Smooth muscle cell (in vitro differentiated cells): ENCODE measurements around the gene ADAD1. TPM values are rescaled to one million over a fixed set of nuclear protein-coding genes. Genes with fewer than 3 reads are reported as not detected.

Source experiments
- DNase-seq: peaks from one replicate; lab custom pipeline; 2025; ENCODE audit not compliant: unreplicated experiment; lab: John Stamatoyannopoulos, UW
- H2AFZ ChIP-seq: fragments of 200-600 bp; sonication (generic); 2 replicates; pipeline ENCODE4 v1.6.0; 2016; ENCODE audit warnings: antibody characterized with exemption, low read depth, mild to moderate bottlenecking
- H3F3A ChIP-seq: fragments of 200-600 bp; sonication (generic); 2 replicates; pipeline ENCODE4 v1.6.0; 2017; ENCODE audit warnings: antibody characterized with exemption, low read depth
- H3K27ac ChIP-seq: fragments of 200-600 bp; sonication (generic); 2 replicates; pipeline ENCODE4 v1.5.1; 2016; ENCODE audit warnings: low read depth, mild to moderate bottlenecking
- H3K27me3 ChIP-seq: fragments of 200-600 bp; sonication (generic); 2 replicates; pipeline ENCODE4 v1.6.1; 2016; ENCODE audit warnings: low read depth, mild to moderate bottlenecking
- H3K36me3 ChIP-seq: fragments of 200-600 bp; sonication (generic); 2 replicates; pipeline ENCODE4 v1.5.1; 2016; ENCODE audit warnings: low read depth
- H3K4me1 ChIP-seq: fragments of 200-600 bp; sonication (generic); 2 replicates; pipeline ENCODE4 v1.5.1; 2016; ENCODE audit warnings: low read depth
- H3K4me2 ChIP-seq: fragments of 200-600 bp; sonication (generic); 2 replicates; pipeline ENCODE4 v1.6.0; 2016; ENCODE audit warnings: mild to moderate bottlenecking
- H3K4me3 ChIP-seq: fragments of 200-600 bp; sonication (generic); 2 replicates; pipeline ENCODE4 v1.5.1; 2016; ENCODE audit warnings: mild to moderate bottlenecking
- H3K79me2 ChIP-seq: fragments of 200-600 bp; sonication (generic); 2 replicates; pipeline ENCODE4 v1.6.0; 2016; ENCODE audit warnings: low read depth, mild to moderate bottlenecking
- H3K9ac ChIP-seq: fragments of 200-600 bp; sonication (generic); 2 replicates; pipeline ENCODE4 v1.6.0; 2016; ENCODE audit warnings: low read depth
- H3K9me3 ChIP-seq: fragments of 200-600 bp; sonication (generic); replicated peaks from 2 replicates; pipeline ENCODE4 v1.5.1; 2016; ENCODE audit warnings: low read depth
- H4K20me1 ChIP-seq: fragments of 200-600 bp; sonication (generic); 2 replicates; pipeline ENCODE4 v1.6.0; 2016; ENCODE audit warnings: low read depth
- WGBS: methylation state at CpG from one replicate; pipeline ENCODE4 v1.1.7; 2016; ENCODE audit warnings: low lambda C conversion rate; 5-methylcytosine and 5-hydroxymethylcytosine counted together
- polyA plus RNA-seq: library from polyadenylated mRNA; unstranded; fragments of >200 nt; fragmentation: Nextera tagmentation; extraction: Ambion mirVana; gene quantifications from 2 replicates; pipeline ENCODE4 v1.2.1, GENCODE V29; 2016
- total RNA-seq: library from RNA; depleted of rRNA; stranded (reverse); fragments of >200 nt; gene quantifications from 2 replicates; pipeline ENCODE4 v1.2.3, GENCODE V29; 2014
- TF ChIP-seq, protein P1 (sequence below): fragments of 200-600 bp; sonication (generic); IDR thresholded peaks from 2 replicates; pipeline ENCODE4 v1.5.1; 2017; ENCODE audit warnings: borderline replicate concordance, mild to moderate bottlenecking, antibody characterized with exemption; ENCODE audit not compliant: insufficient read depth, poor library complexity, severe bottlenecking

The ADAD1 gene
- total and polyA plus RNA-seq, 2 experiments from 2014 or later: not detected

DNA sequence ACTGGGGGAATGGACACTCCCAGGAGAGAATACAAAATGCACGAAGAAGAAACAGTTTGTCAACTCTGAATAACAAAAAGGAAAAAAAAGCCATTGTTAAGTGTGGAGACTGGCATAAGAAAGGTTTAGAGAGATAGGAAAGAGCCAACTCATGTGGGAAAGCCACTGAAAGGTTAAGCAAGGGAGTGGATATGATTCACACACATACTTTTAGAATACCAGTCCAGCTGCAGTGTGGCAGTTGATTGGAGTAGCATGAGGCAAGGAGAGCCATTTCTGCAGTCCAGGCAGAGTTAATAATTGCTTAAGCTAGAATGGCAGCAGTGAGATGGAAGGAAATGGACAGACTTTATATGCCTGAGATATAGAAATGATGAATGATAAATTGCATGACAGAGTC, 36.9 kb upstream of the ADAD1 start:
- H3K4me3 ChIP-seq: no peak overlapping the region
- no peak for DNase-seq
- no peaks in the 10 kb centered on the region for H3K9me3 ChIP-seq
- H3K9ac ChIP-seq: no peak overlapping the region
- WGBS: 64% methylated on average over 1 of the region's 1 CpG
- TF ChIP-seq, protein P1, sequence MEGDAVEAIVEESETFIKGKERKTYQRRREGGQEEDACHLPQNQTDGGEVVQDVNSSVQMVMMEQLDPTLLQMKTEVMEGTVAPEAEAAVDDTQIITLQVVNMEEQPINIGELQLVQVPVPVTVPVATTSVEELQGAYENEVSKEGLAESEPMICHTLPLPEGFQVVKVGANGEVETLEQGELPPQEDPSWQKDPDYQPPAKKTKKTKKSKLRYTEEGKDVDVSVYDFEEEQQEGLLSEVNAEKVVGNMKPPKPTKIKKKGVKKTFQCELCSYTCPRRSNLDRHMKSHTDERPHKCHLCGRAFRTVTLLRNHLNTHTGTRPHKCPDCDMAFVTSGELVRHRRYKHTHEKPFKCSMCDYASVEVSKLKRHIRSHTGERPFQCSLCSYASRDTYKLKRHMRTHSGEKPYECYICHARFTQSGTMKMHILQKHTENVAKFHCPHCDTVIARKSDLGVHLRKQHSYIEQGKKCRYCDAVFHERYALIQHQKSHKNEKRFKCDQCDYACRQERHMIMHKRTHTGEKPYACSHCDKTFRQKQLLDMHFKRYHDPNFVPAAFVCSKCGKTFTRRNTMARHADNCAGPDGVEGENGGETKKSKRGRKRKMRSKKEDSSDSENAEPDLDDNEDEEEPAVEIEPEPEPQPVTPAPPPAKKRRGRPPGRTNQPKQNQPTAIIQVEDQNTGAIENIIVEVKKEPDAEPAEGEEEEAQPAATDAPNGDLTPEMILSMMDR: no peak
- no peaks in the 10 kb centered on the region for H3K4me1 ChIP-seq
- no peaks in the 10 kb centered on the region for H3F3A ChIP-seq
- no peak overlapping the region for H3K27ac ChIP-seq
- no peaks in the 10 kb centered on the region for H3K36me3 ChIP-seq
- H4K20me1 ChIP-seq: no peaks in the 10 kb centered on the region
- no peaks in the 10 kb centered on the region for H3K79me2 ChIP-seq
- H3K4me2 ChIP-seq: no peak overlapping the region
- no peaks in the 10 kb centered on the region for H3K27me3 ChIP-seq
- H2AFZ ChIP-seq: no peak overlapping the region

DNA sequence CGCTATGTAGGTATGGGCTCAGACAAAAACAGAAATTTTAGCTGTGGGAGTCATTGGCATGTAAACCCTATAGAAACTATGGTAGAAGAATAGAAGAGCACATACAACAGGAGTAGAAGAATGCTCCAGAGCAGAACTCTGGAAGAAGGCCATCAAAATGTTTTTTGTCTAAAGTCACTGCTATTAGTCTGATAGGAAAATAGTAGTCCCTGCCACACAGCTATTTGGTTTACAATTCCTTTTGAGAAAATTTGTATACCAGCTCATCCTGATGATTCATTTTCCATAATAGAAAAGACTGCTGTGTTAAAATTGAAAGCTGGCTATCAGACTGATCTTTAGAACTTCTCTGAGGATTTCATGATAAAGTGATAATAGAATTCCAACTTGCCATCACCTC, 32.8 kb upstream of the ADAD1 start:
- no peak overlapping the region for H3K4me3 ChIP-seq
- H3K4me2 ChIP-seq: no peak overlapping the region
- no peaks in the 10 kb centered on the region for H3K27me3 ChIP-seq
- no peaks in the 10 kb centered on the region for H3K9me3 ChIP-seq
- no peak overlapping the region for H2AFZ ChIP-seq
- no peak overlapping the region for H3K27ac ChIP-seq
- TF ChIP-seq, protein P1: no peak
- no peaks in the 10 kb centered on the region for H3K4me1 ChIP-seq
- H3F3A ChIP-seq: no peaks in the 10 kb centered on the region
- peaks cover 21% of the 10 kb centered on the region for H3K36me3 ChIP-seq
- no peak for DNase-seq
- no peaks in the 10 kb centered on the region for H4K20me1 ChIP-seq
- no peak overlapping the region for H3K9ac ChIP-seq
- H3K79me2 ChIP-seq: no peaks in the 10 kb centered on the region
- 100% methylated on average over 1 of the region's 1 CpG for WGBS

DNA sequence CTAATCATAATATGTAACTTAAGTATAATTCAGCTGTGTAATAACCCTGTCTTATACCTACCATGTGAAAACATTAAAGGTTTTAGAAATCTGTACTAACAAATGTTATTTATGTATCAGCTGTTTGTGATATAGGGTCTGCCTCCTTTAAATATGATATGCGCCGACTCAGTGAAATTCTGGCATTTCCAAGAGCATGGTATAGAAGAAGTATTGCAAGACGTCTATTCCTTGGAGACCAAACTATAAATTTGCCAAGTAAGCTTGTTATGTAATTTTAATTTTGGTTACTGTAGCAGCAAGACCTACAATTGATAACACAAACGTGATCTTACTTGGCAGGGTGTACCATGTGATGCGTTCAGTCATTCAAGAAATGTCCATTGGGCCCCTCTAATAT, 32.3 kb upstream of the ADAD1 start:
- TF ChIP-seq, protein P1: no peak
- H2AFZ ChIP-seq: no peak overlapping the region
- DNase-seq: no peak
- H3K79me2 ChIP-seq: no peaks in the 10 kb centered on the region
- H3K4me2 ChIP-seq: no peak overlapping the region
- no peaks in the 10 kb centered on the region for H4K20me1 ChIP-seq
- no peaks in the 10 kb centered on the region for H3K27me3 ChIP-seq
- H3K9ac ChIP-seq: no peak overlapping the region
- no peaks in the 10 kb centered on the region for H3K9me3 ChIP-seq
- no peaks in the 10 kb centered on the region for H3F3A ChIP-seq
- WGBS: 98% methylated on average over 5 of the region's 5 CpGs
- H3K36me3 ChIP-seq: peaks cover 26% of the 10 kb centered on the region
- no peaks in the 10 kb centered on the region for H3K4me1 ChIP-seq
- no peak overlapping the region for H3K4me3 ChIP-seq
- H3K27ac ChIP-seq: no peak overlapping the region

DNA sequence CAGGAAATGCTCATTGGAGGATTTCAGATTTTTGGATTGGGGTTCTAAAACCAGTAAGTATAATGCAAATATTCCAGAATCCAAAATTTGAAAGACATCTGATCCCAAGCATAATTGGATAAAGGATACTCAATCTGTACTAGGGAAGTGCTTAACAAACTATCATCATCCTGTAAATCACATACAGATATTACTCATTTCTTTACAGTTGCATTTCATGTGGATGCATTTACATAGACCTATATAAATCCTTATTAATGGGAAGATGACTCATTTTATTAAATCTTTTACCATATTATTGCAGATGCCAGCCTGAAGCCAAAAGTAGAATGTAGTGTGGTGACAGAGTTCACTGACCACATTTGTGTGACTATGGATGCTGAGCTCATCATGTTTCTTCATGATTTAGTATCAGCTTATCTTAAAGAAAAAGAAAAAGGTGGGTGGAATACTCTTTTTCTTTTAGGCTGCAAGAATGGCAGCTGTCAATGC, 22.4 kb upstream of the ADAD1 start:
- Histone ChIP-seq H2AFZ (no peak overlapping the region), H3K9ac (no peak overlapping the region), H4K20me1 (no peaks in the 10 kb centered on the region), H3K4me2 (no peak overlapping the region), H3K4me1 (no peaks in the 10 kb centered on the region), H3K27ac (no peak overlapping the region), H3K9me3 (no peaks in the 10 kb centered on the region), H3F3A (no peaks in the 10 kb centered on the region), H3K27me3 (no peaks in the 10 kb centered on the region), H3K79me2 (no peaks in the 10 kb centered on the region), H3K4me3 (no peak overlapping the region), H3K36me3 (peaks cover 20% of the 10 kb centered on the region)
- no peak for DNase-seq
- TF ChIP-seq, protein P1: no peak
